Neural cell (in vitro differentiated cells): Measurements from ENCODE around the gene OGDH.

Experiments
- CTCF ChIP-seq: fragments of 450-650 bp; IDR thresholded peaks from 2 replicates; pipeline ENCODE4 v1.5.1; 2014; ENCODE audit warnings: antibody characterized with exemption, mild to moderate bottlenecking, moderate library complexity; ENCODE audit not compliant: poor library complexity, severe bottlenecking
- EP300 ChIP-seq: fragments of 450-650 bp; conservative IDR thresholded peaks from 2 replicates; pipeline ENCODE4 v1.6.1; 2014; ENCODE audit warnings: antibody characterized with exemption, mild to moderate bottlenecking, moderate library complexity; ENCODE audit not compliant: poor library complexity, severe bottlenecking
- EZH2 ChIP-seq: fragments of 200-600, 300-800 bp; shearing (Covaris generic), sonication (generic); IDR thresholded peaks from 2 replicates; pipeline ENCODE4 v1.6.1; 2014; ENCODE audit warnings: antibody characterized with exemption, low read length, borderline replicate concordance, mild to moderate bottlenecking; ENCODE audit not compliant: insufficient read depth, poor library complexity, severe bottlenecking
- MXI1 ChIP-seq: fragments of 450-650 bp; conservative IDR thresholded peaks from 2 replicates; pipeline ENCODE4 v1.6.1; 2014; ENCODE audit warnings: antibody characterized with exemption, mild to moderate bottlenecking; ENCODE audit not compliant: poor library complexity, severe bottlenecking
- POLR2AphosphoS5 ChIP-seq: IDR thresholded peaks from 2 replicates; pipeline ENCODE4 v1.6.1; 2012
- REST ChIP-seq: IDR thresholded peaks from 2 replicates; pipeline ENCODE4 v1.6.1; 2012; ENCODE audit warnings: borderline replicate concordance
- SMC3 ChIP-seq: fragments of 450-650 bp; conservative IDR thresholded peaks from 2 replicates; pipeline ENCODE4 v1.6.1; 2014; ENCODE audit warnings: antibody characterized with exemption, mild to moderate bottlenecking, moderate library complexity; ENCODE audit not compliant: poor library complexity
- TAF1 ChIP-seq: IDR thresholded peaks from 2 replicates; pipeline ENCODE4 v1.6.1; 2012; ENCODE audit warnings: low read depth

GRCh38 chr7:44681645-44682044 is 75.2 kb downstream of the OGDH start:
- TF ChIP-seq CTCF: no peak
- no peak for TF ChIP-seq POLR2AphosphoS5
- no peak for TF ChIP-seq EZH2
- no peak for TF ChIP-seq MXI1
- TF ChIP-seq SMC3: no peak
- TF ChIP-seq EP300: no peak
- no peak for TF ChIP-seq TAF1
- no peak for TF ChIP-seq REST
